GM12878 (cell line): Measurements from ENCODE around the gene ZCCHC24. TPM values are rescaled to one million over a fixed set of nuclear protein-coding genes. Genes with fewer than 3 reads are reported as not detected.

Experiments
- ATAC-seq: fragments of 200-7000 bp; cut with Tn5 transposase; 3 replicates; pipeline ENCODE4 v1.9.1; 2020; ENCODE audit warnings: mild to moderate bottlenecking, moderate library complexity
- BruUV-seq: library from RNA; stranded (reverse); fragments of 400-500 nt; replicated peaks from 2 replicates; lab custom pipeline; 2021; lab: Mats Ljungman, UMichigan
- CTCF ChIA-PET: fragments of 300-600 bp; sonication (Branson Sonifier 250); formaldehyde crosslinking; extraction: SDS; loops from one replicate; lab custom pipeline; 2021; ENCODE audit warnings: inconsistent platforms; lab: Yijun Ruan, JAX
- POLR2A ChIA-PET: fragments of 350-600 bp; formaldehyde crosslinking; extraction: SDS; loops from one replicate; lab custom pipeline; 2021; ENCODE audit warnings: inconsistent platforms; lab: Charles Lee
- RAD21 ChIA-PET: fragments of 300-600 bp; sonication (Branson Sonifier 250); formaldehyde crosslinking; loops from one replicate; lab custom pipeline; 2023; ENCODE audit warnings: antibody characterized with exemption; ENCODE audit not compliant: unreplicated experiment; lab: Charles Lee
- SMC1A ChIA-PET: fragments of 300-600 bp; sonication (Branson Sonifier 250); formaldehyde crosslinking; loops from one replicate; lab custom pipeline; 2023; ENCODE audit not compliant: unreplicated experiment, uncharacterized antibody; lab: Charles Lee
- DNase-seq: peaks from one replicate; pipeline ENCODE4 v3.0.0-alpha.2; 2011; ENCODE audit warnings: low read depth, low spot score
- FAIRE-seq: peaks from 3 replicates; lab custom pipeline; 2011; peaks lifted over from hg19 to GRCh38; lab: Jason Lieb, UNC
- H2AFZ ChIP-seq: 2 replicates; pipeline ENCODE4 v1.6.0; 2011; ENCODE audit warnings: low read depth, low read length, control low read depth; ENCODE audit not compliant: control insufficient read depth
- H3K27ac ChIP-seq: 2 replicates; pipeline ENCODE4 v1.5.1; 2011; ENCODE audit warnings: control low read depth; ENCODE audit not compliant: control insufficient read depth, insufficient read depth
- H3K27me3 ChIP-seq, 2 experiments: replicated peaks in 1 of 2; 2 replicates each; pipeline versions ENCODE4 v1.6.0 to v1.6.1; 2011; ENCODE audit warnings: low read length in 1 of 2; ENCODE audit not compliant: control insufficient read depth in 2 of 2, insufficient read depth in 2 of 2
- H3K36me3 ChIP-seq, 2 experiments: 2 replicates each; pipeline ENCODE4 v1.5.1; 2011; ENCODE audit warnings: low read length in 1 of 2; ENCODE audit not compliant: control insufficient read depth in 2 of 2, insufficient read depth in 2 of 2
- H3K4me1 ChIP-seq: 2 replicates; pipeline ENCODE4 v1.6.1; 2011; ENCODE audit warnings: mild to moderate bottlenecking, low read length, moderate library complexity, mixed read lengths; ENCODE audit not compliant: control insufficient read depth, insufficient read depth
- H3K4me2 ChIP-seq: 2 replicates; pipeline ENCODE4 v1.6.0; 2011; ENCODE audit warnings: control low read depth; ENCODE audit not compliant: control insufficient read depth, insufficient read depth
- H3K4me3 ChIP-seq: fragments of 200-600 bp; sonication (generic); 2 replicates; pipeline ENCODE4 v1.5.1; 2016
- H3K79me2 ChIP-seq: 2 replicates; pipeline ENCODE4 v1.6.0; 2011; ENCODE audit warnings: low read length; ENCODE audit not compliant: control insufficient read depth, insufficient read depth
- H3K9ac ChIP-seq: 2 replicates; pipeline ENCODE4 v1.8.0; 2011; ENCODE audit warnings: low read length, control low read depth, mixed read lengths; ENCODE audit not compliant: control insufficient read depth, insufficient read depth
- H3K9me3 ChIP-seq: replicated peaks from 3 replicates; pipeline ENCODE4 v1.5.1; 2011; ENCODE audit warnings: mild to moderate bottlenecking, low read length; ENCODE audit not compliant: control insufficient read depth, insufficient read depth
- H4K20me1 ChIP-seq: 2 replicates; pipeline ENCODE4 v1.6.0; 2011; ENCODE audit not compliant: control insufficient read depth, insufficient read depth
- CBX5 ChIP-seq: sonication (generic); IDR thresholded peaks from 2 replicates; pipeline ENCODE4 v1.6.1; 2016; ENCODE audit warnings: low read depth, moderate library complexity, mild to moderate bottlenecking, inconsistent platforms
- CUX1 ChIP-seq: IDR thresholded peaks from 2 replicates; pipeline ENCODE4 v1.6.1; 2012; ENCODE audit warnings: improper control_type of control experiment, low read depth, low read length; ENCODE audit not compliant: insufficient replicate concordance
- ESRRA ChIP-seq: IDR thresholded peaks from 2 replicates; pipeline ENCODE4 v1.6.1; 2012; ENCODE audit warnings: mild to moderate bottlenecking, low read length, improper control_type of control experiment
- IRF4 ChIP-seq: IDR thresholded peaks from 2 replicates; pipeline ENCODE4 v1.6.1; 2011; ENCODE audit warnings: low read depth, low read length
- NBN ChIP-seq: fragments of 450-650 bp; IDR thresholded peaks from 2 replicates; pipeline ENCODE4 v1.6.1; 2016
- PAX5 ChIP-seq: IDR thresholded peaks from 2 replicates; pipeline ENCODE4 v1.6.1; 2011; ENCODE audit warnings: low read depth, low read length, borderline replicate concordance
- SIX5 ChIP-seq: IDR thresholded peaks from 2 replicates; pipeline ENCODE4 v1.6.1; 2011; ENCODE audit warnings: mild to moderate bottlenecking, low read depth, low read length, moderate library complexity; ENCODE audit not compliant: severe bottlenecking
- WGBS: methylation state at CpG from one replicate; pipeline ENCODE4 v1.1.6; 2016; ENCODE audit warnings: low lambda C conversion rate; ENCODE audit not compliant: insufficient replicate concordance, insufficient coverage; ENCODE audit errors: missing lambda C conversion rate; 5-methylcytosine and 5-hydroxymethylcytosine counted together
- in situ Hi-C: fragments of 300-500 bp; cut with MboI; formaldehyde crosslinking; loops from 9 replicates; pipeline ENCODE4 v1.14.3; 2018; ENCODE audit warnings: mixed read lengths
- intact Hi-C: fragments of 100-400 bp; cut with micrococcal nuclease; formaldehyde crosslinking; loops from one replicate; pipeline ENCODE4 v1.14.2; 2022; ENCODE audit not compliant: unreplicated experiment
- polyA plus RNA-seq, 11 experiments: library from polyadenylated mRNA; depleted of rRNA in 4 of 11; unstranded in 6 of 11; stranded (reverse) in 5 of 11; fragments of >200 nt; fragmentation: Nextera tagmentation in 4 of 11; fragmentation: Illumina TruSeq in 1 of 11; extraction: Ambion mirVana in 4 of 11; extraction: Trizol in 1 of 11; gene quantifications; 1 replicate in 1 of 11; 2 replicates in 10 of 11; pipeline versions ENCODE4 v1.2.1 to v1.2.3, GENCODE V29; 2011 to 2016; ENCODE audit warnings: inconsistent platforms in 2 of 11, missing spikeins in 2 of 11, low read depth in 1 of 11
- total RNA-seq, 4 experiments: library from RNA; depleted of rRNA in 3 of 4; stranded (reverse); fragments of >200 nt in 3 of 4; fragmentation: Illumina TruSeq in 1 of 4; extraction: Trizol in 1 of 4; gene quantifications; 2 replicates each; pipeline versions ENCODE4 v1.2.1 to v1.2.3, GENCODE V29; 2013 to 2021

Gene ZCCHC24
- total and polyA plus RNA-seq, 10 of the 15 experiments (the other 5 are each of a cell fraction or from before 2014, with no cell fraction given), result 0.02 to 0.62 (median 0.04) TPM; not detected in 4

GRCh38 chr10:79347226-79347893 is 98.1 kb downstream of the ZCCHC24 start, which contains the start of gene PPIF (continued):
- TF ChIP-seq SIX5, result no peak
- TF ChIP-seq, all 136 proteins: peak for 43

- intact Hi-C loops, result loop anchor here (1.0 to 2.0 kb wide), 2 partner anchors 30 to 60 kb away; no protein-coding TSS in a partner anchor
- Histone ChIP-seq H3K27me3 (no peaks in the 10 kb centered on the region), H3K4me3 (peak overlapping the region; percentile 35; the same call in 1 of the 2 replicates), H3K4me1 (peaks cover 12% of the 10 kb centered on the region), H3K4me2 (peak overlapping the region; percentile 71), H4K20me1 (no peaks in the 10 kb centered on the region; the same call in 1 of the 2 replicates), H3K36me3 (peaks cover 15 to 23% of the 10 kb centered on the region in 2 experiments), H3K27ac (peak overlapping the region; percentile 29; the same call in 1 of the 2 replicates), H3K9ac (peak overlapping the region; percentile 96; the same call in 1 of the 2 replicates), H2AFZ (peak overlapping the region; percentile 45), H3K9me3 (no peaks in the 10 kb centered on the region), H3K79me2 (peaks cover 42% of the 10 kb centered on the region)
- no peak; the same call in 2 of the 3 replicates for ATAC-seq
- TF ChIP-seq CBX5 (no peak), NBN (0 out of 2 replicates have a peak, but pooled peaks have one; percentile 15), ESRRA (no peak), PAX5 (no peak), CUX1 (no peak), IRF4 (no peak)
- 45% methylated on average over 12 of the region's 12 CpGs for WGBS
- ChIA-PET POLR2A (interaction anchor here (0.9 to 3.7 kb wide), 4 partner anchors 12 to 32 kb away, joined by 3 to 15 read pairs (median 6); no protein-coding TSS in a partner anchor), CTCF (interaction anchor here (0.6 to 5.4 kb wide), 14 partner anchors 10 to 144 kb away, joined by 3 to 27 read pairs (median 6); no protein-coding TSS in a partner anchor), SMC1A (interaction anchor here (0.6 to 3.5 kb wide), 14 partner anchors 15 to 102 kb away, joined by 3 to 18 read pairs (median 4); no protein-coding TSS in a partner anchor), RAD21 (interaction anchor here (0.8 to 4.6 kb wide), 9 partner anchors 12 to 103 kb away, joined by 3 to 36 read pairs (median 7); no protein-coding TSS in a partner anchor)
- no peak for DNase-seq
- in situ Hi-C loops, result no loop called here
- FAIRE-seq, result peak; percentile 35
- TSS peak; percentile 76 for BruUV-seq
Measured at GRCh38 chr10:79346388-79347225, 98.8 kb downstream of the ZCCHC24 start.
